Measurements from ENCODE around the gene PPP3CA.

DNA sequence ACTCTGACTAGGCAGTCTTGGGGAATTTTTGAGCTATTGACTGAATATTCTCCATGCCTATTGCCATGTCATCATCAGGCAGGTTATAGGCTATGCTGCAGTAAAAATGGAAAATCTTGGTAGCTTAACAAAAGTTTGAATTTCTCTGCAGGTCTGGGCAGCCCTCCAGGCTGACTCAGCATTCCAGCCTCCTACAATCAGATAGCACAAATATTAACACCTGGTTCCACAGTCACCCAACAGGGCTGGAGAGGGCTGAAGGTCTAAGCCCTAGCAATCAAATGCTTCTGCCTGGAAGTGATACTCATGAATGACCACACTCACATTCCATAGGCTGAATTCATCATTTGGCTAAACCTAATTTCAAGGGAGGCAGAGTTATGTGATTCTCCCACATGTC is 9.6 kb upstream of the PPP3CA start:
- TF ChIP-seq, protein P1, sequence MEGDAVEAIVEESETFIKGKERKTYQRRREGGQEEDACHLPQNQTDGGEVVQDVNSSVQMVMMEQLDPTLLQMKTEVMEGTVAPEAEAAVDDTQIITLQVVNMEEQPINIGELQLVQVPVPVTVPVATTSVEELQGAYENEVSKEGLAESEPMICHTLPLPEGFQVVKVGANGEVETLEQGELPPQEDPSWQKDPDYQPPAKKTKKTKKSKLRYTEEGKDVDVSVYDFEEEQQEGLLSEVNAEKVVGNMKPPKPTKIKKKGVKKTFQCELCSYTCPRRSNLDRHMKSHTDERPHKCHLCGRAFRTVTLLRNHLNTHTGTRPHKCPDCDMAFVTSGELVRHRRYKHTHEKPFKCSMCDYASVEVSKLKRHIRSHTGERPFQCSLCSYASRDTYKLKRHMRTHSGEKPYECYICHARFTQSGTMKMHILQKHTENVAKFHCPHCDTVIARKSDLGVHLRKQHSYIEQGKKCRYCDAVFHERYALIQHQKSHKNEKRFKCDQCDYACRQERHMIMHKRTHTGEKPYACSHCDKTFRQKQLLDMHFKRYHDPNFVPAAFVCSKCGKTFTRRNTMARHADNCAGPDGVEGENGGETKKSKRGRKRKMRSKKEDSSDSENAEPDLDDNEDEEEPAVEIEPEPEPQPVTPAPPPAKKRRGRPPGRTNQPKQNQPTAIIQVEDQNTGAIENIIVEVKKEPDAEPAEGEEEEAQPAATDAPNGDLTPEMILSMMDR (IDR thresholded peaks at IDR 0.05) = no peak
- no peak for TF ChIP-seq EZH2 (IDR thresholded peaks at IDR 0.05)

Data from neural progenitor cell (in vitro differentiated cells).